IMR-90 (cell line): ENCODE data around the gene ACO1. TPM values are rescaled to one million over a fixed set of nuclear protein-coding genes. Genes with fewer than 3 reads are reported as not detected.

ENCODE experiments used
- ATAC-seq: fragments of 200-7000 bp; cut with Tn5 transposase; 2 replicates; pipeline ENCODE4 v1.9.1; 2020; ENCODE audit warnings: low read depth, mild to moderate bottlenecking, moderate library complexity
- BruUV-seq: library from RNA; stranded (reverse); fragments of 400-500 nt; replicated peaks from 2 replicates; lab custom pipeline; 2021; lab: Mats Ljungman, UMichigan
- CTCF ChIA-PET: fragments of 300-600 bp; formaldehyde crosslinking; extraction: SDS; loops from one replicate; lab custom pipeline; 2021; ENCODE audit warnings: antibody characterized with exemption; lab: Yijun Ruan, JAX
- POLR2A ChIA-PET: fragments of 300-600 bp; sonication (Branson Sonifier 250); formaldehyde crosslinking; loops from one replicate; lab custom pipeline; 2022; ENCODE audit warnings: antibody characterized with exemption; ENCODE audit not compliant: unreplicated experiment; lab: Charles Lee
- DNase-seq: peaks from one replicate; pipeline ENCODE4 v3.0.0; 2013
- H2AFZ ChIP-seq: replicated peaks from 2 replicates; pipeline ENCODE3; 2013; ENCODE audit warnings: low read length, mild to moderate bottlenecking; ENCODE audit not compliant: poor library complexity
- H2AK5ac ChIP-seq: 2 replicates; pipeline ENCODE4 v1.6.1; 2013; ENCODE audit warnings: low read depth, low read length, inconsistent platforms
- H2AK9ac ChIP-seq: replicated peaks from 2 replicates; pipeline ENCODE3; 2013; ENCODE audit warnings: mild to moderate bottlenecking, low read depth, low read length, moderate library complexity; ENCODE audit not compliant: poor library complexity
- H2BK120ac ChIP-seq: 2 replicates; pipeline ENCODE4 v1.6.1; 2013; ENCODE audit warnings: low read depth, low read length, inconsistent platforms
- H2BK15ac ChIP-seq: 3 replicates; pipeline ENCODE4 v1.6.1; 2013; ENCODE audit warnings: low read depth, low read length, inconsistent platforms
- H2BK20ac ChIP-seq: 2 replicates; pipeline ENCODE4 v1.6.1; 2013; ENCODE audit warnings: low read depth, mild to moderate bottlenecking, inconsistent platforms, low read length, moderate library complexity
- H2BK5ac ChIP-seq: 2 replicates; pipeline ENCODE4 v1.6.1; 2013; ENCODE audit warnings: mild to moderate bottlenecking, low read depth, low read length, inconsistent platforms; ENCODE audit not compliant: poor library complexity, severe bottlenecking
- H3K14ac ChIP-seq: replicated peaks from 2 replicates; pipeline ENCODE4 v1.6.1; 2013; ENCODE audit warnings: low read depth, low read length, inconsistent platforms
- H3K18ac ChIP-seq: 2 replicates; pipeline ENCODE4 v1.6.1; 2013; ENCODE audit warnings: low read depth, low read length, control low read depth
- H3K23ac ChIP-seq: 2 replicates; pipeline ENCODE4 v1.6.1; 2013; ENCODE audit warnings: low read depth, low read length, inconsistent platforms
- H3K27ac ChIP-seq: 2 replicates; pipeline ENCODE4 v1.5.1; 2013; ENCODE audit warnings: mild to moderate bottlenecking, control low read depth, low read length; ENCODE audit not compliant: insufficient read depth
- H3K27me3 ChIP-seq: 2 replicates; pipeline ENCODE4 v1.6.1; 2013; ENCODE audit warnings: low read length; ENCODE audit not compliant: control insufficient read depth, insufficient read depth
- H3K36me3 ChIP-seq: 2 replicates; pipeline ENCODE4 v1.6.1; 2013; ENCODE audit warnings: low read length, mixed read lengths; ENCODE audit not compliant: control insufficient read depth, insufficient read depth
- H3K4ac ChIP-seq: 2 replicates; pipeline ENCODE4 v1.6.1; 2013; ENCODE audit warnings: low read depth, low read length, inconsistent platforms
- H3K4me1 ChIP-seq: 2 replicates; pipeline ENCODE4 v1.6.1; 2013; ENCODE audit warnings: low read length, mixed read lengths; ENCODE audit not compliant: control insufficient read depth, insufficient read depth
- H3K4me2 ChIP-seq: 2 replicates; pipeline ENCODE4 v1.6.1; 2013; ENCODE audit warnings: low read depth, mild to moderate bottlenecking, control low read depth, low read length, moderate library complexity
- H3K4me3 ChIP-seq: 2 replicates; pipeline ENCODE4 v1.5.1; 2013; ENCODE audit warnings: low read depth, mild to moderate bottlenecking, control low read depth, low read length, moderate library complexity; ENCODE audit not compliant: insufficient read depth
- H3K56ac ChIP-seq: 2 replicates; pipeline ENCODE4 v1.6.1; 2013; ENCODE audit warnings: low read length, inconsistent platforms; ENCODE audit not compliant: insufficient read depth; ENCODE audit errors: extremely low read depth
- H3K79me1 ChIP-seq, 2 experiments: 2 replicates each; pipeline ENCODE4 v1.6.1; 2013; ENCODE audit warnings: low read length in 2 of 2, inconsistent platforms in 1 of 2, low read depth in 1 of 2
- H3K9ac ChIP-seq: 2 replicates; pipeline ENCODE4 v1.6.1; 2013; ENCODE audit warnings: low read depth, low read length, control low read depth
- H3K9me1 ChIP-seq: 2 replicates; pipeline ENCODE4 v1.6.1; 2013; ENCODE audit warnings: low read length, inconsistent platforms; ENCODE audit not compliant: insufficient read depth
- H3K9me3 ChIP-seq: 2 replicates; pipeline ENCODE4 v1.6.1; 2013; ENCODE audit warnings: low read length; ENCODE audit not compliant: control insufficient read depth, insufficient read depth
- H4K20me1 ChIP-seq: 2 replicates; pipeline ENCODE4 v1.6.1; 2013; ENCODE audit warnings: low read length, inconsistent platforms; ENCODE audit not compliant: insufficient read depth
- H4K5ac ChIP-seq: 2 replicates; pipeline ENCODE4 v1.6.1; 2013; ENCODE audit warnings: mild to moderate bottlenecking, low read depth, low read length, control low read depth
- H4K8ac ChIP-seq, 2 experiments: 2 replicates each; pipeline ENCODE4 v1.6.1; 2013; ENCODE audit warnings: low read depth in 2 of 2, low read length in 2 of 2, control low read depth in 1 of 2, inconsistent platforms in 1 of 2
- H4K91ac ChIP-seq: 2 replicates; pipeline ENCODE4 v1.6.1; 2013; ENCODE audit warnings: low read depth, low read length, inconsistent platforms; ENCODE audit not compliant: insufficient read depth
- USF2 ChIP-seq: fragments of 150-350 bp; IDR thresholded peaks from 2 replicates; pipeline ENCODE4 v1.6.1; 2017; ENCODE audit warnings: mild to moderate bottlenecking, antibody characterized with exemption, low read length, low read depth
- WGBS, 2 experiments: methylation state at CpG; one replicate each; pipeline versions ENCODE4 v1.1.5 to v1.1.7; 2013; ENCODE audit warnings: missing lambda C conversion rate in 2 of 2; ENCODE audit not compliant: insufficient read length in 1 of 2; ENCODE audit errors: extremely low coverage in 2 of 2; 5-methylcytosine and 5-hydroxymethylcytosine counted together
- dilution Hi-C: fragments of 300-500 bp; cut with HindIII; formaldehyde crosslinking; loops from one replicate; pipeline ENCODE4 v1.14.3; 2018; ENCODE audit warnings: low sequenced_read_pairs; ENCODE audit not compliant: unreplicated experiment
- in situ Hi-C: fragments of 300-500 bp; cut with MboI; formaldehyde crosslinking; loops from 3 replicates; pipeline ENCODE4 v1.14.3; 2019; ENCODE audit warnings: low sequenced_read_pairs, inconsistent platforms, mixed read lengths
- intact Hi-C: fragments of 100-400 bp; cut with micrococcal nuclease; formaldehyde crosslinking; loops from 2 replicates; pipeline ENCODE4 v1.10.0; 2022
- polyA plus RNA-seq, 3 experiments: library from polyadenylated mRNA; depleted of rRNA; stranded (reverse); fragments of >200 nt; gene quantifications; 2 replicates each; pipeline ENCODE4 v1.2.3, GENCODE V29; 2012; ENCODE audit warnings: low replicate concordance in 1 of 3
- total RNA-seq: library from RNA; depleted of rRNA; stranded (reverse); fragments of >200 nt; gene quantifications from 2 replicates; pipeline ENCODE4 v1.2.3, GENCODE V29; 2012

The ACO1 gene
- total and polyA plus RNA-seq, 2 of the 4 experiments (the other 2 are of a cell fraction), result 85.9 to 158 TPM

- Histone ChIP-seq H2AFZ (no peak overlapping the region), H3K14ac (no peak overlapping the region), H2AK9ac (no peak overlapping the region), H3K18ac (no peak overlapping the region), H4K91ac (no peak overlapping the region), H3K9ac (no peak overlapping the region), H2AK5ac (no peak overlapping the region), H2BK15ac (no peak overlapping the region), H4K8ac (no peak overlapping the region), H3K56ac (no peak overlapping the region), H3K4me3 (no peak overlapping the region), H2BK120ac (no peak overlapping the region), H3K9me3 (peaks cover 3% of the 10 kb centered on the region; the same call in 1 of the 2 replicates), H3K27ac (no peak overlapping the region), H3K4me1 (peaks cover 10% of the 10 kb centered on the region; the same call in 1 of the 2 replicates), H3K79me1 (peaks cover 37 to 46% of the 10 kb centered on the region in 2 experiments), H3K9me1 (peaks cover 15% of the 10 kb centered on the region), H4K20me1 (peaks cover 10% of the 10 kb centered on the region; the same call in 1 of the 2 replicates), H3K4ac (no peak overlapping the region), H2BK5ac (no peak overlapping the region), H3K23ac (no peak overlapping the region), H4K5ac (no peak overlapping the region), H3K4me2 (no peak overlapping the region), H2BK20ac (no peak overlapping the region), H3K36me3 (peaks cover 63% of the 10 kb centered on the region), H3K27me3 (no peaks in the 10 kb centered on the region)
- no CpG with 5 or more reads among the region's 2 CpGs for WGBS, 2 experiments
- ChIA-PET CTCF (no interaction called here), POLR2A (no interaction called here)
- no TSS peak for BruUV-seq
- ATAC-seq (no peak), DNase-seq (no peak)
- dilution Hi-C loops, result no loop called here
- in situ Hi-C loops, result no loop called here
- no peak for TF ChIP-seq USF2
- intact Hi-C loops, result no loop called here
These were observed 21.1 kb downstream of the ACO1 start for GRCh38 chr9:32405506-32405905.
